GM21576 (cell line): ENCODE measurements around the gene SLC35D1.
"Not testable (repeated sequence)": the region's sequence is repeated elsewhere in the genome, so short reads cannot be mapped to it uniquely, and the experiment has no call there.

Source experiments
- ATAC-seq: cut with Tn5 transposase; IDR thresholded peaks from one replicate; pipeline ENCODE4 v1.9.1; 2021; ENCODE audit warnings: mild to moderate bottlenecking, moderate library complexity; ENCODE audit not compliant: unreplicated experiment

The SLC35D1 gene

DNA sequence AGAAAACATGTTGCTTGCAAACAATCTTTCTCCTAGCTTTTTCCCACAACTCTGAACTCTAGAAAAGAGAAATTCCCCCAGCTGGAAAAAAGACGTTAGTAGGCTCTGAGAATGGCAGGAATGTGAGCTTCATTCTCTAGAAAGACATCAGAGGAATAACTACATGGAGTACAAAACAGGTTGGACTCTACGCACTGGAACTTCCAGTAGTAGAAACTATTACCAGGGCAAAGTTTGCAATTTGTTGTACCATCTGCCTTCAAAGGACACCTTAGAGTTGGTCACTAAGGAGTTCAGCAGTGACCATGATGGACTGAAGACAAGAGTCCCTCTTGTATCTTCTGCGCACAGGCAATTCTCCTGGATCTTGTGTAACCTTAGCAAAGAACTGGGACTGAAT is 60.9 kb downstream of the SLC35D1 start:
- no peak for ATAC-seq

- ATAC-seq: no peak
These were observed 68.1 kb downstream of the SLC35D1 start for GRCh38 chr1:66985835-66986234.

DNA sequence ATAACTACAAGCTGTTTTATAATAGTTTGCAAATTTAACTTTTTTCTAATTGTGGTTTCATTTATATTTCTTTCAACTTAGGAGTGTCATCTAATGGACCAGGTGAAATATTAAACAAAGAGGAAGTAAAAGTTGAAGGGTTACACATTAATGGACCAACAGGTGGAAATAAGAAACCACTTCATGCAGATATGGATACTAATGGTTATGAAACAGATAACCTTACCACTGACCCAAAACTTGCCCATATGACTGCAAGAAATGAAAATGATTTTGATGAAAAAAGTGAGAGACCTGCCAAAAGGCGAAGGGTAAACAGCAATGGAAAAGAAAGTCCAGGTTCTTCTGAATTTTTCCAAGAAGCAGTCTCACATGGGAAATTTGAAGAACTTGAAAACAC is 69.5 kb downstream of the SLC35D1 start:
- ATAC-seq: peak; percentile 86

DNA sequence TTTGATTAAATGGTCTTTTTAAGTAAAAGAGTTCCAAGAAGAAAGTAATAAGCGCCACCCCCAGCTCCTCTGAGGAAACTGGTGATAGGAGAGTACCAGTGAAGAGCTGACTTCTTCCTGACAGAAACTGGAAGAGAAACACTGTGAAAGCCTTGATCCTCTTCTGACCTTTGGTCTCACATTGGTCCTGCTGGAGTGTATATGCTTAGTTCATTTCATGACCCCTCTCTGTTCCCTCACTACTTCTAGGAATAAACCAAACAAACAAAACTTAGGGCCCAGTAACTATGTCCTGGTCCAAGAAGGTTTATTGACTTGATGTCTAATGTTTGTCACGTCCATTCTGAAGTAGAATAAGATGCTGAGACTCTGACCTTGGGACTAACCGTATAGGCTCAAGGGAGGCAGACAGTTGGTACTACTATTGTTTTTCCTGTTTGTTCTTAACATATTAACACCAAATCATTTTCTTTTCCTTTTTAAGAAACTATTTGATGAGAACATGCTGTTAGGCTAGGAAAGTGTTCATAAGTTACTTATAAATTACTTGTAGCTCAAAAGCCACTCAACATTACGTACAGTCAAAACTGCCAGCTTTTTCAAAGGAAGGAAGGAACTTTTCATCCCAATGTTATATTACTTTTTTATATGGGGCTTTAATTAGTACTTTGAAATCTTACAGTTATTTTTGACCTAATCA is 71.2 kb downstream of the SLC35D1 start:
- ATAC-seq: peak; percentile 42

DNA sequence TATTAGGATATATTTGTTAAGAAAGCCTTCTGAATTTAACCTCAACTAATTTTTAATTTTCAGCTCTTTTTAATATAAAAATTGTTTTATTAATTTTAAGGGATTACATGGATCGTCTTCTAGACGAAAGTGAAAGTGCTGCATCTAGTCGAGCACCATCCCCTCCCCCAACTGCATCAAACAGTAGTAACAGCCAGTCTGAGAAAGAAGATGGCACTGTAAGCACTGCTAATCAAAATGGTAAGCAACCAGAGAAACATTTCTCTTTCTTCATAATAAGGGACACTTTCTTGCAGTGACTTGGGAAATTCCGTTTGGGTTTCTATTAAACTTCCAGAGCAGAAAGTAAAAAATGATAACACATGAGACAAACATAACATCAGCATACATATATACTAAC is 72.3 kb downstream of the SLC35D1 start:
- ATAC-seq: no peak

DNA sequence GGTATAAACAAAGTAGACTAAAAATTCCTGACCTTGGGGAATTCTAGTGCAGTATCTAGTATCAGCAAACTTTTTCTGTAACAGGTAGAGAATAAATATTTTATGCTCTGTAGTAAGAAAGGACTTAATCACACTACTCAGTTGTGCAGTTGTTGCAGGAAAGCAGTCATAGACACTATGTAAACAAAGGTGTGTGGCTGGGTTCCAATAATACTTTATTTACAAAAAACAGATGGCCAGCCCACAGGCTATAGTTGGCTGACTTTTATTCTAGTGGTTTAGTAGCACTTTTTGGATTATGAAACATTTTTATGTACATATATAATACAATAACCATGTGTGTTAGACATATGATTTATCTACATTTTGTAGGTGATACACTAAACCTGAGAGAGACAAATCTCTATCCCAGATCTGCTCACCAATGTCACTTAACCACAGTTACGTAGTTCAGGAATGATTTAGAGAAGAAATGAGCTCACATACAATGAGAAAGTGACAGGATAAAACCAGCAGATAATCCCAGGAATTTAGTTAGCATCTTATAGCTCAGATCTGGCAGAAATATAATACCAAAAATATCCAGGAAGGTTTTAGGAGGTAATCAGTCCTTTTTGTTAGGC is 73.1 kb downstream of the SLC35D1 start:
- ATAC-seq: no peak

DNA sequence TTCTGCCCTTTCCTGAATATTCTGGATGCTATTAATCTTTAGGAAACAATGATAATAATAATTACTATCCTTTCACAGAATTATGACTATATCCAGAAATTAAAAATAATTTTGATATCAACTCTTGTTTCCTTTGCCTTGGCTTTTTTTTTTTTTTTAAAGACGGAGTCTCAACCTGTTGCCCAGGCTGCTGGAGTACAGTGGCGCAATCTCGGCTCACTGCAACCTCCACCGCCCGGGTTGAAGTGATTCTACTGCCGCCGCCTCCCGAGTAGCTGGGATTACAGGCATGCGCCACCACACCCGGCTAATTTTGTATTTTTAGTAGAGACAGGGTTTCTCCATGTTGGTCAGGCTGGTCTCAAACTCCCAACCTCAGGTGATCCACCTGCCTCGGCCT is 74.3 kb downstream of the SLC35D1 start:
- not testable (repeated sequence) for ATAC-seq

DNA sequence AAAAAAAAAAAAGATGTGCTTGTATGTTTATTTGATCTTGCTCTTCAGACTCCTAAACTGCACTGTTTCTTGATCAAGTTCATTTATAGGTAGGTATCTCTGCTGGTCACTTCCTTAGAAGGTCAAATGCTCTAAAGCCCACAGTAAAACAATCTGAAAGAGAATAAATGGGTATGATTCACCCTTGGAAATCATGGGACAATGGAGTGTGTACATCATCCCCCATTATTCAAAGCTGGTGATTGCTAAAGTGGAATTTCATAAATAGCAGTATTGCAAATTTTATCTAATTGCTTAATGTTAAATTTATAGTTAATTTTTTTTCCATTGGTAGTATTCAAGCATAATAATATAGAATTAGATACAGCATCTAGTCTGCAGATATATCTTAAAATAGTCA is 75.7 kb downstream of the SLC35D1 start:
- no peak for ATAC-seq

DNA sequence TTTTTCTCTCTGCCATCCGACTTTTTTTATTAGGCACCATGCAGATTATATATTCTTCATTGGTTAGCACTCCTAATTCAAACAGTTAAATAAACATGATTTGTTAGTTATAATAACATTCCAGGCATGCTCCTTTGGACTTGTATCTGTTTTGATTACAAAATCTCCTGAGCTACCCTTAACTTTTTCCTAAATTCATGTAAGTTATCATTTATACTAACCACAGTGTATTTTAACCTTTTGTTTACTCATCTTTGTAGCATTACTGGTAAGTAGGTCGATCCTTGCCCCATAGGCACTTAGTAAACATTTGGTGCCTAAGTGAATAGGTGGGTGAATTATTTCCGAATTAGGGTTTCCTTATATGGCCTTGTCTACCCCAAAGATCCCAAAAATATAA is 85.4 kb downstream of the SLC35D1 start:
- no peak for ATAC-seq

GRCh38 chr1:66966188-66966873 is 87.6 kb downstream of the SLC35D1 start:
- ATAC-seq: not testable (repeated sequence)

DNA sequence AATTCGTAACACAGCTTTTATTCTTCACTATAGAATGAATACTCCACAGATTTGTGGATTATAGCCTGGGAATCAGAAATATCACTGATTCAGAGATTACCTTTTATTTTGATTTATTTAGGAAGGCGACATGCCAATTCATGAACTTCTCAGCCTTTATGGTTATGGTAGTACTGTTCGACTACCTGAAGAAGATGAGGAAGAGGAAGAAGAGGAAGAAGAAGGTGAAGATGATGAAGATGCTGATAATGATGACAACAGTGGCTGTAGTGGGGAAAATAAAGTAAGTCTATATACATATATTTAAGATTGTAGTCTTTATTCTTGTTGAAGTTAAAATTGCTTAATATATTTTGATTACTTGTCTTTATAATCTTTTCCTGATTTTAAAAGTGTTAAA is 96.0 kb downstream of the SLC35D1 start:
- ATAC-seq: no peak

- ATAC-seq: peak; percentile 69
These were observed 99.7 kb downstream of the SLC35D1 start for GRCh38 chr1:66954208-66954607.

DNA sequence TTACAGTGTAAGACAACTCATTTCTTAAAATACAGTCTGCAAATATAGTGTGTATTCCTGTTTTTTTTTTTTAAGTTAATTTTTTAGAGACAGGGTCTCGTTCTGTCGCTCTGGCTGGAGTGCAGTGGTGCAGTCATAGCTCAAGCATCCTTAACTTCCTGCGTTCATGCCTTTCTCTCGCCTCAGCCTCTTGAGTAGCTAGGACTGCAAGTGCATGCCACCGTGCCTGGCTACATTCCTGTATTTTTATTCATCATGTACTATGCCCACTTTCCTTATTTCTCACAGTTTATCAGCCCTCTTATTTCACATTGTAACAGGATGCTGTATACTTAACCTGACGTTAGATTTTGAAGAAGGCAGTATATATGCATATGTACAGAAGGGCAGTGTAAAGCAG is 102.4 kb downstream of the SLC35D1 start:
- ATAC-seq: no peak
